ENCODE data around the gene CCM2L. TPM values are rescaled to one million over a fixed set of nuclear protein-coding genes. Genes with fewer than 3 reads are reported as not detected.

Gene CCM2L
- total and polyA plus RNA-seq, 9 of the 15 experiments (the other 6 are each of a cell fraction or from before 2014, with no cell fraction given), result 0.04 TPM; not detected in 8

GRCh38 chr20:32018269-32019155 is 8.3 kb downstream of the CCM2L start:
- no peaks in the 10 kb centered on the region for H3K9me1 ChIP-seq (ENCODE audit: control insufficient read depth, insufficient read depth, low read length)
- DNase-seq (ENCODE audit: extremely low read depth in 1 of 4, low spot score in 3 of 4) (peak; percentile 71 to 88 (median 88)), FAIRE-seq (no peak), ATAC-seq (peak; percentile 97)
- WGBS (ENCODE audit: insufficient coverage, low coverage, missing lambda C conversion rate), result 0% methylated on average over 30 of the region's 67 CpGs
- no peaks in the 10 kb centered on the region for H3K36me3 ChIP-seq (ENCODE audit: control insufficient read depth, insufficient read depth, low read length)
- intact Hi-C loops (cut with micrococcal nuclease) (loop anchor here (5.0 kb wide), 1 partner anchor 66 kb away; the partner anchor contains the start of gene PDRG1), in situ Hi-C loops (cut with MboI) (no loop called here)
- H3K4me3 ChIP-seq, result peak overlapping the region; percentile 50
- peak overlapping the region; percentile 92 for H2AFZ ChIP-seq (ENCODE audit: low read depth, low read length)
- CTCF ChIA-PET (ENCODE audit: low intra/inter-chr PET ratio), result no interaction called here
- no peaks in the 10 kb centered on the region for H3K9me3 ChIP-seq (replicated peaks; ENCODE audit: control insufficient read depth, insufficient read depth, low read depth, low read length)
- H3K9ac ChIP-seq (ENCODE audit: insufficient read depth in 1 of 2, low read depth in 2 of 2, low read length in 2 of 2), result peak overlapping the region in 1 of 2 experiments; percentile 93; a peak in 3 of 4 replicates
- BruUV-seq (replicated peaks), result no TSS peak
- peaks cover 6 to 19% of the 10 kb centered on the region in 2 experiments; a peak in 4 of 5 replicates for H3K4me1 ChIP-seq (replicated peaks in 1 of 2; ENCODE audit: control insufficient read depth in 2 of 2, insufficient read depth in 2 of 2, low read length in 2 of 2)
- no peak overlapping the region for H3K27ac ChIP-seq (ENCODE audit: extremely low read depth, low read depth, low read length)
- peaks cover 27 to 61% of the 10 kb centered on the region in 2 experiments for H3K27me3 ChIP-seq (ENCODE audit: control insufficient read depth in 2 of 2, insufficient read depth in 2 of 2, low read length in 2 of 2)
- H3K79me2 ChIP-seq (ENCODE audit: control insufficient read depth, insufficient read depth, low read length), result no peaks in the 10 kb centered on the region
- peak overlapping the region; percentile 81 for H3K4me2 ChIP-seq (ENCODE audit: insufficient read depth, low read length)
- 0 out of 2 replicates have a peak, but pooled peaks cover 11% of the 10 kb centered on the region for H4K20me1 ChIP-seq (replicated peaks; ENCODE audit: control insufficient read depth, insufficient read depth, low read length)
- POLR2A ChIA-PET, result no interaction called here
- peak; percentile 45 for TF ChIP-seq PRDM10 (IDR thresholded peaks at IDR 0.05; ENCODE audit: partially characterized antibody)
- 0 out of 2 replicates have a peak, but pooled peaks have one; percentile 13 for TF ChIP-seq NCOA6 (IDR thresholded peaks at IDR 0.05)
- peak; percentile 56; the same call in 1 of the 2 replicates for TF ChIP-seq POLR2G (IDR thresholded peaks at IDR 0.05; ENCODE audit: low read depth, low read length)
- TF ChIP-seq E2F6 (IDR thresholded peaks at IDR 0.05; ENCODE audit: borderline replicate concordance in 1 of 2, extremely low read depth in 1 of 2, insufficient read depth in 1 of 2, insufficient read length in 1 of 2, low read depth in 1 of 2, low read length in 1 of 2, poor library complexity in 1 of 2, severe bottlenecking in 1 of 2), result peak; percentile 7 to 19
- no peak for TF ChIP-seq SP2 (IDR thresholded peaks at IDR 0.05; ENCODE audit: extremely low read depth, low read depth, low read length, poor library complexity, severe bottlenecking)
- TF ChIP-seq TFAP4 (CRISPR knock-in tag; IDR thresholded peaks at IDR 0.05; ENCODE audit: borderline replicate concordance), result 0 out of 2 replicates have a peak, but pooled peaks have one; percentile 26
- TF ChIP-seq SP1 (CRISPR knock-in tag; IDR thresholded peaks at IDR 0.05), result peak; percentile 39; the same call in 1 of the 2 replicates
- TF ChIP-seq LEF1 (IDR thresholded peaks at IDR 0.05), result no peak
- peak in 2 of 3 experiments; percentile 10 to 49; a peak in 3 of 6 replicates for TF ChIP-seq CTCF (IDR thresholded peaks at IDR 0.05 in 2 of 3, conservative IDR thresholded peaks at IDR 0.05 in 1 of 3; ENCODE audit: insufficient read depth in 2 of 3, low read depth in 1 of 3, low read length in 3 of 3)
- no peak for TF ChIP-seq ZNF707 (CRISPR knock-in tag; conservative IDR thresholded peaks at IDR 0.05)
- peak; percentile 81 for TF ChIP-seq EGR1 (conservative IDR thresholded peaks at IDR 0.05)

All from K562 (cell line).